GM18951 (cell line): Measurements from ENCODE around the gene L3MBTL3.

Experiments used
- POLR2A ChIP-seq: IDR thresholded peaks from 4 replicates; pipeline ENCODE4 v1.6.1; 2011; ENCODE audit warnings: mild to moderate bottlenecking; ENCODE audit not compliant: insufficient read length, insufficient read depth; ENCODE audit errors: extremely low read depth
- in situ Hi-C: fragments of 300-500 bp; cut with MboI; formaldehyde crosslinking; loops from one replicate; pipeline ENCODE4 v1.12.0; 2022; ENCODE audit warnings: low sequenced_read_pairs, mixed read lengths, inconsistent platforms; ENCODE audit not compliant: unreplicated experiment

Gene L3MBTL3

DNA sequence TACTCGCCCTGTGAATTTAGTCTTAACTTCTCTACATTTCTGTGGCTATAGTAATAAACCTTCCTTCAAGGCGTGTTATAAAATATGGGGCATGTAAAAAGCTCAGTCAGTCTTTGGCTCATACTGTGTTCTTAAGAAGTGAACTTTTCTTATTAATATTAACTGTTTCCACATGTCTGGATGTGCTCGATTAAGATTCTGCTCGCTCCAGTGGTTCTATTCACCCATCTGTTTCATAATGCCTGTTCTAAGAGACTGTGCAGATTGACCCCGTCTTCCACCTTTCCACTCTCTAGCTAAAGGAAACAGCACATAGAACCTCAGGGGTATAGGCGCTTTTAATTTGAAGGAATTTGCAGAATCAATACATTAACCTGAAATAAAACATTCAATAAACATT, 99.9 kb downstream of the L3MBTL3 start:
- in situ Hi-C loops, result no loop called here
- TF ChIP-seq POLR2A, result no peak

DNA sequence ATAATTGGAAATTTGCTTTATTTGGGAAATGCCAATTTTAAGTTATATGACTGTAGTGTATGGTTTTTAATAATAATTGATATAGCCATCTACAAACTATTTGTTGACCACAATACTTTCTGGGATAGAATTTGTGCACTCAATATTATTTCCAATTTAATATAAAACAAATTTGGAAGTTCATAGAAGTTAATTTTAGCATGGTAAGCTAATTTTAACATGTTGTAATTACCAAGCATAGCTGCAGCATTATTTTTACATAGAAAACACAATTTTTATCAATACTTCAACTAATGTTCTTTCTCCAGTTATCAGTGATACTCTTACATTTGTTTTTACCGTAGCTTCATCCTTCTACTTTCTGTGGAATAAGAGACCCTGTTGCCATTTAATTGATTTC, 100.8 kb downstream of the L3MBTL3 start:
- in situ Hi-C loops, result no loop called here
- TF ChIP-seq POLR2A, result no peak

DNA sequence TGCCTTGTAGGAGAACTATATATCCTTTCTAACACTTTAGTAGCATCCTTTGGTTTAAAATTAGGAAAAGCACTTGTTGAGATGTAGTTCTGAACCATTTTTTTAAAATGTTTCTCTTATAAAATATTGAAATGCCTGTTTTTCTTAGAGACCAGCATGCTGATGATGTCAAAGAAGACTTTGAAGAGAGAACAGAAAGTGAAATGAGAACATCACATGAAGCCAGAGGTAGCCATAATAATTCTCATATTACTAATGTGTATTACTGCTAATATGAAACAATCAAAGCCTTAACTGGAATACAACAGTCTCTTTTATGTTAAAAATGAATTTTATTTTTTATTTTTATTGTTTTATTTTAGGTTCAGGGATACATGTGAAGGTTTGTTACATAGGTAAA, 102.3 kb downstream of the L3MBTL3 start:
- in situ Hi-C loops, result no loop called here
- no peak for TF ChIP-seq POLR2A

DNA sequence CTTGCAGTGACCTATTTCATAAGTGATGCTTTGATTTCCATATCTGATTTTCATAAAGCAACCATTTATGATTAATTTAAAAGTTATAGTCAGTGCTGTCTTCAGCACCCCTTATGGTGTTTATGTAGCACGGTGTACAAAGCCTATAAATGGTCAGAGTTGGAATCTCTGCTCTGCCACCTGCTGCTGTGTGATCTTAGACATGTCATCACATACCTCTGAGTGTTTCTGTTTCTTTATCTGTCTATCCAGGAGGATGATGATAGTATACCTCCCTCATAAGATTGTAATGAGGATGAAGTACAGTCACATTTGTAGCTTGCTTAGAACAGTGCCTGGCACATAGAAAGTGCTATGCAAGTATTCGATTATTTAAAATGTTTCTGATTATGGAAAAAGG, 103.9 kb downstream of the L3MBTL3 start:
- in situ Hi-C loops, result no loop called here
- TF ChIP-seq POLR2A, result no peak

DNA sequence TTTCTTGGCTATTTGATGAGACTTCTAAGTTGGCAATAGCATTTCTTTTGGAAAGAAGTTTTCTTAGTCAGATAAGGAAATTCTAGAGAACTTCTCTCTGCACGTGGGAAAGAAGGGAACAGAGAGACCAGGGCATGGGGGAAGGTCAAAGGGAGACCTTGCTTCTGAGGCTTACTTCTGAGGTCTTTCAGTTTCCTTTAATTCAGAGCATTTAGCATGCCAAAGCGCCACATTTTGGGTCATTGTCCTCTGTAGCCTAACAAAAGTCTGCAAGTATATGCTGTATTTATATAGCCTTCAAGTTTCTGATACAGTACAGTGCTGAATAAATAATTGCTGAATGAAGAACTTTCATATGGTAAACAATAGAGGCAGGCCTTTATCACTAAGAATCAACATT, 108.8 kb downstream of the L3MBTL3 start:
- in situ Hi-C loops, result no loop called here
- no peak for TF ChIP-seq POLR2A

GRCh38 chr6:130128326-130128725, 109.9 kb downstream of the L3MBTL3 start:
- in situ Hi-C loops, result no loop called here
- TF ChIP-seq POLR2A, result no peak

- in situ Hi-C loops, result no loop called here
These were observed 111.4 kb downstream of the L3MBTL3 start for GRCh38 chr6:130129762-130130246.

GRCh38 chr6:130132286-130132701, 113.9 kb downstream of the L3MBTL3 start:
- in situ Hi-C loops, result no loop called here
- TF ChIP-seq POLR2A, result no peak

More at GRCh38 chr6:130129762-130130246, 111.4 kb downstream of the L3MBTL3 start:
- TF ChIP-seq POLR2A, result no peak

- in situ Hi-C loops, result no loop called here
- no peak for TF ChIP-seq POLR2A
These were observed 116.2 kb downstream of the L3MBTL3 start for GRCh38 chr6:130134582-130134981.

GRCh38 chr6:130136798-130137197, 118.4 kb downstream of the L3MBTL3 start:
- in situ Hi-C loops, result no loop called here
- no peak for TF ChIP-seq POLR2A

GRCh38 chr6:130138116-130138908, 119.9 kb downstream of the L3MBTL3 start:
- in situ Hi-C loops, result no loop called here
- TF ChIP-seq POLR2A, result no peak

GRCh38 chr6:130138909-130139242, 120.5 kb downstream of the L3MBTL3 start:
- no peak for TF ChIP-seq POLR2A
- in situ Hi-C loops, result no loop called here

GRCh38 chr6:130140084-130140483, 121.7 kb downstream of the L3MBTL3 start:
- no peak for TF ChIP-seq POLR2A
- in situ Hi-C loops, result no loop called here

DNA sequence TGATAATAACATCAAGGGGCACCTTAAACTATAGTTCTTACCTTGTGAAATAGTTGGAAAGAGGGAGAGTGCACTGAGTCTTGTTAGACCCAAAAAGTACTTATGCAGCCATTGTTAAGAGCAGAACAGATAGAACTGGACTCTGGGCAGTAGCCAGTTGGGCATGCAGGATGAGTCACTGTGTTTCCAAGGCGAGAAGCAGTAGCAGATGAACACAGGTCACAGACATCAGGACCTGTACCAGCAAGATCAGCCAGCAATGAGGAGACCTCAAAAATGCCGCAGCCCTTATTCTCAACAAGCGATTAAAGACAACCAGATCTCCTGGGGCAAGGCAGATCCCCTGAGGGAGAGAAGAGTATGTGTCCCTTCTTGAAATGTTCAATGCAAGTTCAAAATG, 125.3 kb downstream of the L3MBTL3 start:
- no peak for TF ChIP-seq POLR2A
- in situ Hi-C loops, result no loop called here
